ENCODE measurements around the gene JAKMIP2. TPM values are rescaled to one million over a fixed set of nuclear protein-coding genes. Genes with fewer than 3 reads are reported as not detected.

JAKMIP2 gene
- total RNA-seq, 1 experiment from 2014 or later: 1.2 TPM

DNA sequence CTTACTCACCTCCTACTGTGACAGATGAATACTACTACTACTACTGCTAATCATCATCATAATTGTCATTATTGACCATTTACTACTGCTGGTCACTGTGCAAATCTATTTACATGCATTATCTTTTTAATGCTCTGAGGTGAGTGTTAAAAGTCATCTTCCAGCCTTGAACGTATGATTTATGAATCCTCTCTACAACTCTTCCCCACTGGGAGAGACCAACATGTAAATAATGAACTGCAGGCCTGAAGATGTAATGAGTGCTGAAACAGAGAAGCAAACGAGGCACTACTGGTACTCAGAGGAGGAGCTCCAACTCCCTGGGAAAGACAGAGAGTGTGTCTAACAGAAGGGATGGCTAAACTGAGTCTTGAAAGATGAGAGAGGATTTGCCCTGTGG lies 95.4 kb downstream of the JAKMIP2 start:
- Mint-ChIP-seq H3K4me1 (ENCODE audit: low read depth, unreplicated experiment) (no peaks in the 10 kb centered on the region), H3K27ac (ENCODE audit: unreplicated experiment) (no peak overlapping the region)
- intact Hi-C loops (cut with micrococcal nuclease; ENCODE audit: unreplicated experiment): no loop called here

DNA sequence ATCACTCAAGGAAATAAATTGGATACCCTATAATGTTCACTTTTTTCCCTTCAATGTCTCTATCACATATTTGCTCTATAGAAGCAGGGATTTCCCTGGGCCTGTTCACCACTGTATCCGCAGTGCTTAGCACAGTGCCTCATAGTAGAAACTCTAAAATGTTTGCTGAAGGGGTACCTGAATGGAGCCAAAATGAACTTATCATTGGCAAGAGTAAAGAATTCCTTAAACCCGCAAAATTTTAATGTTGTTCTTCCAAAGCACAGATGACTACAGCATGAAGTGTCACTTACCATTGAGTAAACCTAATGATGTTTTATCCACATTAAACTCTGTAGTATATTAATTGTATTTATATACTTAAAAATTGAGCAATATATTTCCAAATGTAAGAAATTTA lies 96.1 kb downstream of the JAKMIP2 start:
- no peaks in the 10 kb centered on the region for H3K36me3 Mint-ChIP-seq (ENCODE audit: insufficient read depth, unreplicated experiment)
- H3K9me3 Mint-ChIP-seq (ENCODE audit: unreplicated experiment): no peaks in the 10 kb centered on the region
- no peaks in the 10 kb centered on the region for H3K4me1 ChIP-seq
- H3K4me1 Mint-ChIP-seq (ENCODE audit: low read depth, unreplicated experiment): no peaks in the 10 kb centered on the region
- ChIA-PET CTCF (no interaction called here), POLR2A (no interaction called here)
- DNase-seq: no peak
- H3K27me3 Mint-ChIP-seq (ENCODE audit: insufficient read depth, unreplicated experiment): no peaks in the 10 kb centered on the region
- intact Hi-C loops (cut with micrococcal nuclease; ENCODE audit: unreplicated experiment): no loop called here
- H3K4me3 ChIP-seq (ENCODE audit: low read depth, low read length): no peak overlapping the region
- H3K4me3 Mint-ChIP-seq (ENCODE audit: unreplicated experiment): no peak overlapping the region
- H3K27ac Mint-ChIP-seq (ENCODE audit: unreplicated experiment): no peak overlapping the region
- H3K36me3 ChIP-seq (ENCODE audit: control insufficient read depth, insufficient read depth, low read length): no peaks in the 10 kb centered on the region
- no TSS peak for BruUV-seq (replicated peaks)
- H3K27me3 ChIP-seq (replicated peaks; ENCODE audit: control insufficient read depth, insufficient read depth, low read length): no peaks in the 10 kb centered on the region
- no peaks in the 10 kb centered on the region for H3K9me3 ChIP-seq
- TF ChIP-seq, protein P1, sequence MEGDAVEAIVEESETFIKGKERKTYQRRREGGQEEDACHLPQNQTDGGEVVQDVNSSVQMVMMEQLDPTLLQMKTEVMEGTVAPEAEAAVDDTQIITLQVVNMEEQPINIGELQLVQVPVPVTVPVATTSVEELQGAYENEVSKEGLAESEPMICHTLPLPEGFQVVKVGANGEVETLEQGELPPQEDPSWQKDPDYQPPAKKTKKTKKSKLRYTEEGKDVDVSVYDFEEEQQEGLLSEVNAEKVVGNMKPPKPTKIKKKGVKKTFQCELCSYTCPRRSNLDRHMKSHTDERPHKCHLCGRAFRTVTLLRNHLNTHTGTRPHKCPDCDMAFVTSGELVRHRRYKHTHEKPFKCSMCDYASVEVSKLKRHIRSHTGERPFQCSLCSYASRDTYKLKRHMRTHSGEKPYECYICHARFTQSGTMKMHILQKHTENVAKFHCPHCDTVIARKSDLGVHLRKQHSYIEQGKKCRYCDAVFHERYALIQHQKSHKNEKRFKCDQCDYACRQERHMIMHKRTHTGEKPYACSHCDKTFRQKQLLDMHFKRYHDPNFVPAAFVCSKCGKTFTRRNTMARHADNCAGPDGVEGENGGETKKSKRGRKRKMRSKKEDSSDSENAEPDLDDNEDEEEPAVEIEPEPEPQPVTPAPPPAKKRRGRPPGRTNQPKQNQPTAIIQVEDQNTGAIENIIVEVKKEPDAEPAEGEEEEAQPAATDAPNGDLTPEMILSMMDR (IDR thresholded peaks at IDR 0.05; ENCODE audit: insufficient read depth in 1 of 2, low read depth in 1 of 2, low read length in 1 of 2, severe bottlenecking in 1 of 2, unreplicated experiment in 1 of 2): no peak

More for the DNA sequence above, 95.4 kb downstream of the JAKMIP2 start:
- H3K4me3 Mint-ChIP-seq (ENCODE audit: unreplicated experiment): no peak overlapping the region
- H3K9me3 Mint-ChIP-seq (ENCODE audit: unreplicated experiment): no peaks in the 10 kb centered on the region
- Histone ChIP-seq H3K4me1 (no peaks in the 10 kb centered on the region), H3K9me3 (no peaks in the 10 kb centered on the region), H3K27me3 (replicated peaks; ENCODE audit: control insufficient read depth, insufficient read depth, low read length) (no peaks in the 10 kb centered on the region), H3K36me3 (ENCODE audit: control insufficient read depth, insufficient read depth, low read length) (no peaks in the 10 kb centered on the region), H3K4me3 (ENCODE audit: low read depth, low read length) (no peak overlapping the region)
- ChIA-PET CTCF (no interaction called here), POLR2A (no interaction called here)
- H3K27me3 Mint-ChIP-seq (ENCODE audit: insufficient read depth, unreplicated experiment): no peaks in the 10 kb centered on the region
- BruUV-seq (replicated peaks): no TSS peak
- H3K36me3 Mint-ChIP-seq (ENCODE audit: insufficient read depth, unreplicated experiment): no peaks in the 10 kb centered on the region
- no peak for DNase-seq
- TF ChIP-seq, protein P1 (IDR thresholded peaks at IDR 0.05; ENCODE audit: insufficient read depth in 1 of 2, low read depth in 1 of 2, low read length in 1 of 2, severe bottlenecking in 1 of 2, unreplicated experiment in 1 of 2): no peak

DNA sequence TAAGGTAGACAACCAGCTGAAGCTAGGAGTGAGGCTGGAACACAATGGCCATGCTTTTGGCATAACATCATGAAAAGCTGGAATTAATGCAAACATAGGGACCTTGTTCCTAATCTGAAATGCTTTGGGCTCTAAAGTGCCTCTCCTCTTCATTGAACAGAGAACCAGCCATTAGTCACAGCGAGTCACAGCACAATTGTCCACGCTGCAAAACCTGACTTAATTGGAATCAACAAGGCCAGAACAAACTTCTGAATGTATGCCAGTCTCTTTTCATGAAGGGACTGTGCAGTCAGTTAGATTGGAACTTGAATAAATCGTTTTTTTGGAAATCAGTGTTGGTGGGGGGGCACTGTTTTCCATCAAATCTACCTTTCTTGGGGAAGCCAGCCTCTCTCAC lies 96.5 kb downstream of the JAKMIP2 start:
- no peaks in the 10 kb centered on the region for H3K36me3 Mint-ChIP-seq (ENCODE audit: insufficient read depth, unreplicated experiment)
- H3K9me3 ChIP-seq: no peaks in the 10 kb centered on the region
- ChIA-PET CTCF (no interaction called here), POLR2A (no interaction called here)
- H3K4me3 ChIP-seq (ENCODE audit: low read depth, low read length): no peak overlapping the region
- H3K4me1 ChIP-seq: no peaks in the 10 kb centered on the region
- no peaks in the 10 kb centered on the region for H3K36me3 ChIP-seq (ENCODE audit: control insufficient read depth, insufficient read depth, low read length)
- H3K27me3 ChIP-seq (replicated peaks; ENCODE audit: control insufficient read depth, insufficient read depth, low read length): no peaks in the 10 kb centered on the region
- H3K4me1 Mint-ChIP-seq (ENCODE audit: low read depth, unreplicated experiment): no peaks in the 10 kb centered on the region
- no TSS peak for BruUV-seq (replicated peaks)
- H3K9me3 Mint-ChIP-seq (ENCODE audit: unreplicated experiment): no peaks in the 10 kb centered on the region
- peaks cover 4% of the 10 kb centered on the region for H3K27me3 Mint-ChIP-seq (ENCODE audit: insufficient read depth, unreplicated experiment)
- no peak overlapping the region for H3K27ac Mint-ChIP-seq (ENCODE audit: unreplicated experiment)
- no peak for DNase-seq
- intact Hi-C loops (cut with micrococcal nuclease; ENCODE audit: unreplicated experiment): no loop called here
- no peak overlapping the region for H3K4me3 Mint-ChIP-seq (ENCODE audit: unreplicated experiment)
- TF ChIP-seq, protein P1 (IDR thresholded peaks at IDR 0.05; ENCODE audit: insufficient read depth in 1 of 2, low read depth in 1 of 2, low read length in 1 of 2, severe bottlenecking in 1 of 2, unreplicated experiment in 1 of 2): no peak
